Peyer's patch (tissue), 4 donors: ENCODE measurements around the gene BRINP1. TPM values are rescaled to one million over a fixed set of nuclear protein-coding genes. Genes with fewer than 3 reads are reported as not detected.

ENCODE experiments used
- DNase-seq, 3 donors: peaks; one replicate each; pipeline ENCODE4 v3.0.0-alpha.2; 2017 to 2019
- H3K27ac ChIP-seq, 4 donors: fragments of 200-600 bp; sonication (generic); one replicate each; pipeline ENCODE4 v1.5.1; 2016 to 2019
- H3K27me3 ChIP-seq, 2 donors: fragments of 200-600 bp; sonication (generic); one replicate each; pipeline ENCODE4 v1.5.1; 2019
- H3K36me3 ChIP-seq, 3 donors: fragments of 200-600 bp; sonication (generic); one replicate each; pipeline ENCODE4 v1.5.1; 2016 to 2019
- H3K4me1 ChIP-seq, 4 donors: fragments of 200-600 bp; sonication (generic); one replicate each; pipeline ENCODE4 v1.5.1; 2016 to 2019
- H3K4me3 ChIP-seq, 4 donors: fragments of 200-600 bp; sonication (generic); 1 replicate in 3 of 4; 2 replicates in 1 of 4; pipeline ENCODE4 v1.5.1; 2016 to 2019; ENCODE audit warnings: mild to moderate bottlenecking in 1 of 4
- H3K9me3 ChIP-seq, 4 donors: fragments of 200-600 bp; sonication (generic); one replicate each; pipeline ENCODE4 v1.5.1; 2016 to 2019; ENCODE audit warnings: mild to moderate bottlenecking in 1 of 4
- POLR2A ChIP-seq, 2 donors: fragments of 450-650 bp; IDR thresholded peaks; one replicate each; pipeline ENCODE4 v1.5.1; 2017; ENCODE audit warnings: antibody characterized with exemption in 2 of 2, mild to moderate bottlenecking in 2 of 2, moderate library complexity in 2 of 2
- total RNA-seq, 4 donors: library from RNA; depleted of rRNA; stranded (reverse); fragments of >200 nt; gene quantifications; one replicate each; pipeline ENCODE4 v1.1.0, GENCODE V29; 2016
- TF ChIP-seq, protein P1 (sequence below), 6 experiments: fragments of 450-650 bp in 4 of 6; fragments of 200-600 bp in 2 of 6; sonication (generic) in 1 of 6; IDR thresholded peaks; one replicate each; pipeline ENCODE4 v1.5.1; 2017 to 2019; ENCODE audit warnings: antibody characterized with exemption in 6 of 6, mild to moderate bottlenecking in 3 of 6, moderate library complexity in 1 of 6

Gene BRINP1
- total RNA-seq, 4 donors from 2014 or later, result 0.47 TPM; not detected in 3

DNA sequence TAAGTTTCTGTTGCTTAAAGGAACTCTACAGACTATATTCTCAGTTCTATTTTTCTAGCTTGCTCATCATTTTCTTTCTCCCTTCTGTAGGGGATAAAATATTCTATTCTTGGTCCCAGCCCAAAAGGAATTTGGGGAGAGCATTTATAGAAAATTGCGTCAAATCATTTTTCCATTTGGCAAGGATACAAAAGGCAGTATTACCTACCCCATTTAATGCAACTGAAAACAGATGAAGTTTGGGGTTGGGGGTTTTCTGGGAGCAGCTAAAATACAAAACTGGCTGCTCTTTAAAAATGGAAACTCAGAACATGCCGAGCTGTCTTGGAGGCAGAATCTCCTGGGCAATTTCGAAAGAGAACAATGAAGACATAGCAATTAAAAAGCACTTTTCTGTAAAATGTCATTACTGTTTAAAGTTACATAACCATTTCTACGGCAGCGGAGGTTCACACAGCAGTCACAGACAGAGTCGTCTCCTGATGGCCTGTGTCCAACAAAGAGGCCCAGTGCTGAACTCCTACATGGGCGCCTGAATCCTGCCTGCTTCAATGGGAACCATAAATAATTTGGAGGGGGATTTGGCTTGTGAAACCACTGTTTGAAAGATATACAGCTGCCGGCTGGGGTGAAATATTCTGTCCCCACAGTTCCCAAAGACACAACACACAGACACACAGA, 152.4 kb downstream of the BRINP1 start:
- no peak overlapping the region for H3K27ac ChIP-seq
- TF ChIP-seq, protein P1, sequence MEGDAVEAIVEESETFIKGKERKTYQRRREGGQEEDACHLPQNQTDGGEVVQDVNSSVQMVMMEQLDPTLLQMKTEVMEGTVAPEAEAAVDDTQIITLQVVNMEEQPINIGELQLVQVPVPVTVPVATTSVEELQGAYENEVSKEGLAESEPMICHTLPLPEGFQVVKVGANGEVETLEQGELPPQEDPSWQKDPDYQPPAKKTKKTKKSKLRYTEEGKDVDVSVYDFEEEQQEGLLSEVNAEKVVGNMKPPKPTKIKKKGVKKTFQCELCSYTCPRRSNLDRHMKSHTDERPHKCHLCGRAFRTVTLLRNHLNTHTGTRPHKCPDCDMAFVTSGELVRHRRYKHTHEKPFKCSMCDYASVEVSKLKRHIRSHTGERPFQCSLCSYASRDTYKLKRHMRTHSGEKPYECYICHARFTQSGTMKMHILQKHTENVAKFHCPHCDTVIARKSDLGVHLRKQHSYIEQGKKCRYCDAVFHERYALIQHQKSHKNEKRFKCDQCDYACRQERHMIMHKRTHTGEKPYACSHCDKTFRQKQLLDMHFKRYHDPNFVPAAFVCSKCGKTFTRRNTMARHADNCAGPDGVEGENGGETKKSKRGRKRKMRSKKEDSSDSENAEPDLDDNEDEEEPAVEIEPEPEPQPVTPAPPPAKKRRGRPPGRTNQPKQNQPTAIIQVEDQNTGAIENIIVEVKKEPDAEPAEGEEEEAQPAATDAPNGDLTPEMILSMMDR (IDR thresholded peaks at IDR 0.05), result no peak
- TF ChIP-seq POLR2A (IDR thresholded peaks at IDR 0.05), result no peak
- DNase-seq, result no peak
- no peaks in the 10 kb centered on the region for H3K9me3 ChIP-seq
- H3K4me3 ChIP-seq, result no peak overlapping the region
- H3K27me3 ChIP-seq, result no peaks in the 10 kb centered on the region
- H3K4me1 ChIP-seq, result no peaks in the 10 kb centered on the region
- no peaks in the 10 kb centered on the region for H3K36me3 ChIP-seq

DNA sequence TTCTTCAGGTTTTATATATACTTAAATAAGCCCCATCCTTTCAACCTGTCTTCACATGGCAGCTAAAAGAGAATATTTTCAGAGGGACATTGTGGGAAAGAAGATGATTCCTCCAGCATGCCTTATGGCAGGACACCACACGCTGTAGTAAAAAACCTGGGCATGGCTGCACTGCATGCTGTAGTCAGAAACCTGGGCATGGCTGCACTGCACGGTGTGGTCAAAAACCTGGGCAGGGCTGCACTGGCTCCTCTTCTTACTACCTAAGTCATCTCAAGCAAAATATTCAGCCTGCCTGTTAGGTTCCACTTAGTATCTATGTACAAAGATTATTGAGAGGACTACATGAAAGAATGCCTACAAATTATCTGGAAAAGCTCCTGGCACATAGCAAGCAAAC, 153.6 kb downstream of the BRINP1 start:
- Histone ChIP-seq H3K36me3 (no peaks in the 10 kb centered on the region), H3K4me1 (no peaks in the 10 kb centered on the region), H3K4me3 (no peak overlapping the region), H3K27ac (no peak overlapping the region), H3K9me3 (no peaks in the 10 kb centered on the region), H3K27me3 (no peaks in the 10 kb centered on the region)
- no peak for DNase-seq
- no peak for TF ChIP-seq POLR2A (IDR thresholded peaks at IDR 0.05)
- TF ChIP-seq, protein P1 (IDR thresholded peaks at IDR 0.05), result no peak

DNA sequence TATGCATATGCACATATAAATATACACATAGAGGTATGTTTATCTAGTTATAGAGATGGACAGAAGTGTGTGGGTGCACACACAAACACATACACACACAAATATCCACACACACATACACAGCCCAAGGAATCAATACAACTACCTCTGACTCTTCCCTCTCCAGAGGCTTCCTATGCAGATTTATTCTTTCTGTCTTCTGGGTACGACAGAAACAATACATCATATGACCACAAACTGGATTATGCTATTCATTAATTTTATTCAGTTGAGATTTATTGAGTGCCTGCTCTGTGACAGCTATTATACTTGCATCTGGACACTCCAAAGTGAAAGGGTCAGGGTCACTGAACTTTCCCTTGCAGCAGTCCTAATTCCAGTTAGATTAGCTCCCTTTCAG, 155.8 kb downstream of the BRINP1 start:
- no peak for DNase-seq
- Histone ChIP-seq H3K4me1 (no peaks in the 10 kb centered on the region), H3K27ac (no peak overlapping the region), H3K36me3 (no peaks in the 10 kb centered on the region), H3K4me3 (no peak overlapping the region), H3K9me3 (no peaks in the 10 kb centered on the region), H3K27me3 (no peaks in the 10 kb centered on the region)
- no peak for TF ChIP-seq POLR2A (IDR thresholded peaks at IDR 0.05)
- TF ChIP-seq, protein P1 (IDR thresholded peaks at IDR 0.05), result no peak

DNA sequence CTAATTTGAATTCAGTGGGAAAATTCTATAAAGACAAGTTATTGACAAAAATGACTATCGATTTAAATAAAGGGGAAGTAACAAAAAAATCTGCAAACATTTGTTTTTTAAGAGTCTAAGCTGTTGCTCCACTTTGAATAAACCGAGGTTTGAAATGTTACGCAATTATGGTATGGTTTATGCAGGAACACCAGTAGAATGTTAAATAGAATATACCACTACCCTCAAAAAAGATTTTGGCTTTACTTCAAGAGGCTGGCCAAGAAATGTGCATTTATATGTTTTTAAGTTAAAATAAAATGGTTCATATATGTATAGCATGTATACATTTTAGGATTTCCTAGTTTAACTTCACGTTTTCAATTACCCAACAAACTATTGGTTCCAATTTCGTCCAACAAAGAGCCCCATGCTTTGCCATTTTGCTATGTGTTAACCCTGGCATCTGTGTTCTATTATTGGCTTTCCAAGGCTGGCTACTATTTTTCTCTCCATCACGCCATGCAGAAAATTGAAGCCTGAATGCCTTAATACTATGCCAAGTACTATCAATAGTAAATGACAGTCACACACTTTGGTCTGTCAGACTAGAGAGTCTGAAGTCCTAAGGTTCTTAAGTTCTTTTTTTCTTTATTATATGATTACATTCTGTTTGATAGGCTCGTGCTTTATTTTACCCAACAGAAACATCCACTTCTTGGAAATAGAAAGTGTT, 171.2 kb downstream of the BRINP1 start:
- H3K27me3 ChIP-seq, result no peaks in the 10 kb centered on the region
- H3K4me1 ChIP-seq, result no peaks in the 10 kb centered on the region
- TF ChIP-seq, protein P1 (IDR thresholded peaks at IDR 0.05), result no peak
- no peak for TF ChIP-seq POLR2A (IDR thresholded peaks at IDR 0.05)
- H3K4me3 ChIP-seq, result no peak overlapping the region
- no peaks in the 10 kb centered on the region for H3K9me3 ChIP-seq
- H3K36me3 ChIP-seq, result no peaks in the 10 kb centered on the region
- H3K27ac ChIP-seq, result no peak overlapping the region
- no peak for DNase-seq

DNA sequence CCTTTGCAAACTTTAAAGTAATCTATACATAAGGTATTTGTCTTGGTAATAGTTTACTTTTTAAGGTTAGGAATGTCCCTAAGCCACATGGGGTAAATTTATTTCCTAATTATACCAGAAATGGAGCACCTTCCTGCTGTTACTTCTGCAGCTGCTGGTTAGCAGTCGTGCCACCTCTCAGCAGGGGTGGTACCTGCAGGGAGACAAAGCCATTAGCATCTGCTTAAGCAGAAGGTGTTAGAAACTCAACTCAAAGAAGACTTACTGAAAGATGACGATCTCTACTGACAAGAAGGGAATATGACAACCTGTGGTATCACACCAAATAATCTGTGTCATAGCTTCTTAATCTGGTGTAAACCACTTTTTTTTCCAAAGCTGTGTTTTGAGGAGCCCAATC, 173.7 kb downstream of the BRINP1 start:
- DNase-seq, result no peak
- Histone ChIP-seq H3K4me3 (no peak overlapping the region), H3K27me3 (no peaks in the 10 kb centered on the region), H3K4me1 (no peaks in the 10 kb centered on the region), H3K9me3 (no peaks in the 10 kb centered on the region), H3K36me3 (no peaks in the 10 kb centered on the region), H3K27ac (no peak overlapping the region)
- no peak for TF ChIP-seq POLR2A (IDR thresholded peaks at IDR 0.05)
- TF ChIP-seq, protein P1 (IDR thresholded peaks at IDR 0.05), result no peak
